Neural progenitor cell (in vitro differentiated cells): ENCODE measurements around the gene POU6F2. TPM values are rescaled to one million over a fixed set of nuclear protein-coding genes. Genes with fewer than 3 reads are reported as not detected.

ENCODE experiments used
- DNase-seq: peaks from one replicate; pipeline ENCODE4 v3.0.0-alpha.2; 2016; ENCODE audit warnings: low spot score
- H2AFZ ChIP-seq: fragments of 200-600 bp; sonication (generic); replicated peaks from 2 replicates; pipeline ENCODE4 v1.6.1; 2016; ENCODE audit warnings: antibody characterized with exemption
- H3F3A ChIP-seq: fragments of 200-600 bp; sonication (generic); 2 replicates; pipeline ENCODE4 v1.6.1; 2016; ENCODE audit warnings: antibody characterized with exemption, low read depth
- H3K27ac ChIP-seq: fragments of 200-600 bp; sonication (generic); 2 replicates; pipeline ENCODE4 v1.5.1; 2016; ENCODE audit warnings: mild to moderate bottlenecking
- H3K27me3 ChIP-seq: fragments of 200-600 bp; sonication (generic); 2 replicates; pipeline ENCODE4 v1.6.1; 2016; ENCODE audit warnings: mild to moderate bottlenecking, moderate library complexity
- H3K36me3 ChIP-seq: fragments of 200-600 bp; sonication (generic); 2 replicates; pipeline ENCODE4 v1.5.1; 2016
- H3K4me1 ChIP-seq: fragments of 200-600 bp; sonication (generic); 2 replicates; pipeline ENCODE4 v1.6.1; 2016; ENCODE audit warnings: mixed run types
- H3K4me2 ChIP-seq: fragments of 200-600 bp; sonication (generic); 2 replicates; pipeline ENCODE4 v1.6.1; 2016
- H3K4me3 ChIP-seq: fragments of 200-600 bp; sonication (generic); 2 replicates; pipeline ENCODE4 v1.5.1; 2016
- H3K79me2 ChIP-seq: fragments of 200-600 bp; sonication (generic); 2 replicates; pipeline ENCODE4 v1.6.1; 2016; ENCODE audit warnings: low read depth
- H3K9ac ChIP-seq: fragments of 200-600 bp; sonication (generic); 2 replicates; pipeline ENCODE4 v1.6.1; 2016
- H3K9me3 ChIP-seq: fragments of 200-600 bp; sonication (generic); 2 replicates; pipeline ENCODE4 v1.5.1; 2016; ENCODE audit warnings: low read depth
- H4K20me1 ChIP-seq: fragments of 200-600 bp; sonication (generic); 2 replicates; pipeline ENCODE4 v1.6.1; 2016; ENCODE audit warnings: low read depth
- H3K27ac Mint-ChIP-seq: 3 replicates; pipeline ENCODE4 v1.8.0; 2021; ENCODE audit warnings: mixed read lengths
- H3K27me3 Mint-ChIP-seq: 2 replicates; pipeline ENCODE4 v1.8.0; 2022; ENCODE audit warnings: low read depth, mild to moderate bottlenecking, inconsistent platforms, moderate library complexity, mixed read lengths; ENCODE audit not compliant: insufficient read depth
- H3K36me3 Mint-ChIP-seq: 3 replicates; pipeline ENCODE4 v1.8.0; 2021; ENCODE audit warnings: mixed read lengths
- H3K4me1 Mint-ChIP-seq: 3 replicates; pipeline ENCODE4 v1.8.0; 2021; ENCODE audit warnings: mixed read lengths
- H3K4me3 Mint-ChIP-seq: 3 replicates; pipeline ENCODE4 v1.8.0; 2021; ENCODE audit warnings: mild to moderate bottlenecking, moderate library complexity, mixed read lengths
- H3K9me3 Mint-ChIP-seq: 3 replicates; pipeline ENCODE4 v1.8.0; 2020; ENCODE audit warnings: mixed read lengths
- CTCF ChIP-seq: fragments of 200-600 bp; sonication (generic); IDR thresholded peaks from 2 replicates; pipeline ENCODE4 v1.5.1; 2017; ENCODE audit warnings: antibody characterized with exemption, mild to moderate bottlenecking
- EZH2 ChIP-seq: fragments of 200-600 bp; sonication (generic); IDR thresholded peaks from 2 replicates; pipeline ENCODE4 v1.6.1; 2017; ENCODE audit warnings: antibody characterized with exemption, mild to moderate bottlenecking, moderate library complexity
- EZH2phosphoT487 ChIP-seq: fragments of 200-600 bp; sonication (generic); IDR thresholded peaks from 2 replicates; pipeline ENCODE4 v1.6.1; 2017; ENCODE audit warnings: antibody characterized with exemption
- total RNA-seq: library from RNA; depleted of rRNA; stranded (reverse); fragments of >200 nt; gene quantifications from 2 replicates; pipeline ENCODE4 v1.2.3, GENCODE V29; 2015; ENCODE audit warnings: low replicate concordance

POU6F2 gene
- total RNA-seq, 1 donor from 2014 or later = 3.4 TPM

GRCh38 chr7:39212876-39213275, 235.2 kb downstream of the POU6F2 start:
- no peak overlapping the region for H3K27ac Mint-ChIP-seq
- H2AFZ ChIP-seq = no peak overlapping the region
- H3K79me2 ChIP-seq = no peaks in the 10 kb centered on the region
- H3K27me3 ChIP-seq = no peaks in the 10 kb centered on the region
- no peaks in the 10 kb centered on the region for H3F3A ChIP-seq
- no peak overlapping the region for H3K4me3 Mint-ChIP-seq
- no peak for DNase-seq
- no peaks in the 10 kb centered on the region for H4K20me1 ChIP-seq
- H3K4me1 ChIP-seq = no peaks in the 10 kb centered on the region
- no peaks in the 10 kb centered on the region for H3K9me3 ChIP-seq
- TF ChIP-seq CTCF (no peak), EZH2 (no peak), EZH2phosphoT487 (no peak)
- no peak overlapping the region for H3K9ac ChIP-seq
- no peak overlapping the region for H3K27ac ChIP-seq
- H3K4me2 ChIP-seq = no peak overlapping the region
- H3K36me3 Mint-ChIP-seq = no peaks in the 10 kb centered on the region
- H3K36me3 ChIP-seq = no peaks in the 10 kb centered on the region
- no peaks in the 10 kb centered on the region for H3K9me3 Mint-ChIP-seq
- peaks cover 7% of the 10 kb centered on the region for H3K27me3 Mint-ChIP-seq
- no peak overlapping the region for H3K4me3 ChIP-seq
- peaks cover 4% of the 10 kb centered on the region for H3K4me1 Mint-ChIP-seq

DNA sequence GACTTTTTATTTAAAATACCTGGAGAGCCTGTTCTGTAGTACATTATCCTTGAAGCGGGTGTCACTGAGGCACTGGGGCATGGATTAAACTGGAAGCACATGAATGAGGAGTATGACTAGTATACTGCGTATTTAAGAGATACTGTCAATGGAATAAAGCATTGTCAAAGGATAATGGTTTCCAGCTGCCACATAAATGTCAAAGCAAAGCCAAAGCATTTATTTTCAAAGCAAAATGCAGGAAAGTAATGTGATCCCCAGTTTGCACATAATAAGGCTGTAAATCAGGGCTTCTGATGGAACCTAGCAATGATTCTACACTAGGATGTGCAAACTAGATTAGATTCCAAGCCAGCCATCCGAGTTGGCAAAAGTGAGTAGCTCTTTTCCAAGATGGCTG, 240.1 kb downstream of the POU6F2 start:
- no peak for TF ChIP-seq CTCF
- TF ChIP-seq EZH2phosphoT487 = no peak
- TF ChIP-seq EZH2 = no peak
- no peak overlapping the region for H3K4me3 ChIP-seq
- H3K4me1 Mint-ChIP-seq = no peaks in the 10 kb centered on the region
- H3K4me2 ChIP-seq = no peak overlapping the region
- H3K4me3 Mint-ChIP-seq = no peak overlapping the region
- no peaks in the 10 kb centered on the region for H3K9me3 ChIP-seq
- no peak for DNase-seq
- H3K27ac ChIP-seq = no peak overlapping the region
- no peaks in the 10 kb centered on the region for H3K9me3 Mint-ChIP-seq
- H4K20me1 ChIP-seq = no peaks in the 10 kb centered on the region
- H3K27me3 Mint-ChIP-seq = peaks cover 8% of the 10 kb centered on the region
- H3F3A ChIP-seq = no peaks in the 10 kb centered on the region
- H3K79me2 ChIP-seq = no peaks in the 10 kb centered on the region
- H3K4me1 ChIP-seq = no peaks in the 10 kb centered on the region
- no peaks in the 10 kb centered on the region for H3K36me3 Mint-ChIP-seq
- H3K9ac ChIP-seq = no peak overlapping the region
- H3K27ac Mint-ChIP-seq = no peak overlapping the region
- no peaks in the 10 kb centered on the region for H3K36me3 ChIP-seq
- H2AFZ ChIP-seq = no peak overlapping the region
- H3K27me3 ChIP-seq = no peaks in the 10 kb centered on the region

DNA sequence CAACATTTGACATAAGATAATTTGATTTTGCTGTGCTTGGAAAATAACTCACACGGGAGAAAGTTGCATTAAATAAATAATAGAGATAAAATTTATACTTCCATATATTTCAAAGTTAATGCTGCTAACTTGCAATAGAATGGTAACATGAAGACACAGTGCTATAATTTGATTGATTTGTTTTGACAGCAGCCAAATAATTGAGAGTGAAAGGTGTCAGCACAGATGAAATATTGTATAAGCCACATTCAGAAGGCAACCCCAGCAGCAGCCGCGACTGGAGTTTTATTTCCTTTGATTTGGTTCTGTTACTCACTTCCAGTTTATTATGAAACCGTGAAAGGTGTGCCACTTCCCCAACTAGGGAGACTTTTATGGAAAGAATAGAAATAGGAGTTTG, 242.2 kb downstream of the POU6F2 start:
- Histone ChIP-seq H3K4me1 (no peaks in the 10 kb centered on the region), H3F3A (no peaks in the 10 kb centered on the region), H3K27me3 (no peaks in the 10 kb centered on the region), H3K4me2 (no peak overlapping the region), H3K9me3 (no peaks in the 10 kb centered on the region), H3K36me3 (no peaks in the 10 kb centered on the region), H3K4me3 (no peak overlapping the region), H3K27ac (no peak overlapping the region), H4K20me1 (no peaks in the 10 kb centered on the region), H2AFZ (no peak overlapping the region), H3K9ac (no peak overlapping the region), H3K79me2 (no peaks in the 10 kb centered on the region)
- TF ChIP-seq EZH2phosphoT487 = no peak
- TF ChIP-seq CTCF = no peak
- no peak for TF ChIP-seq EZH2
- Mint-ChIP-seq H3K4me1 (no peaks in the 10 kb centered on the region), H3K27me3 (peaks cover 8% of the 10 kb centered on the region), H3K36me3 (no peaks in the 10 kb centered on the region), H3K4me3 (no peak overlapping the region), H3K27ac (no peak overlapping the region), H3K9me3 (no peaks in the 10 kb centered on the region)
- DNase-seq = no peak

GRCh38 chr7:39221901-39222300, 244.2 kb downstream of the POU6F2 start:
- peaks cover 5% of the 10 kb centered on the region for H3K27me3 Mint-ChIP-seq
- Histone ChIP-seq H3K4me1 (no peaks in the 10 kb centered on the region), H3K36me3 (no peaks in the 10 kb centered on the region), H3K9ac (no peak overlapping the region), H3K27me3 (no peaks in the 10 kb centered on the region), H4K20me1 (no peaks in the 10 kb centered on the region), H3K79me2 (no peaks in the 10 kb centered on the region), H3K27ac (no peak overlapping the region), H3K4me2 (no peak overlapping the region), H3F3A (no peaks in the 10 kb centered on the region), H3K9me3 (no peaks in the 10 kb centered on the region), H3K4me3 (no peak overlapping the region), H2AFZ (no peak overlapping the region)
- H3K4me3 Mint-ChIP-seq = no peak overlapping the region
- TF ChIP-seq CTCF = no peak
- H3K36me3 Mint-ChIP-seq = no peaks in the 10 kb centered on the region
- no peaks in the 10 kb centered on the region for H3K9me3 Mint-ChIP-seq
- H3K4me1 Mint-ChIP-seq = no peaks in the 10 kb centered on the region
- H3K27ac Mint-ChIP-seq = no peak overlapping the region
- no peak for DNase-seq
